KBM-7 (cell line): ENCODE results near the gene CNTNAP5.

Source experiments
- DNase-seq: peaks from one replicate; pipeline ENCODE4 v3.0.0-alpha.2; 2015
- in situ Hi-C: fragments of 300-500 bp; cut with MboI; formaldehyde crosslinking; loops from 2 replicates; pipeline ENCODE4 v1.14.3; 2020; ENCODE audit warnings: low sequenced_read_pairs, low pct_unique_long_range_greater_than_20kb, mixed read lengths

CNTNAP5 gene

GRCh38 chr2:124626993-124627392 lies 601.9 kb downstream of the CNTNAP5 start:
- DNase-seq = no peak
- in situ Hi-C loops = no loop called here

DNA sequence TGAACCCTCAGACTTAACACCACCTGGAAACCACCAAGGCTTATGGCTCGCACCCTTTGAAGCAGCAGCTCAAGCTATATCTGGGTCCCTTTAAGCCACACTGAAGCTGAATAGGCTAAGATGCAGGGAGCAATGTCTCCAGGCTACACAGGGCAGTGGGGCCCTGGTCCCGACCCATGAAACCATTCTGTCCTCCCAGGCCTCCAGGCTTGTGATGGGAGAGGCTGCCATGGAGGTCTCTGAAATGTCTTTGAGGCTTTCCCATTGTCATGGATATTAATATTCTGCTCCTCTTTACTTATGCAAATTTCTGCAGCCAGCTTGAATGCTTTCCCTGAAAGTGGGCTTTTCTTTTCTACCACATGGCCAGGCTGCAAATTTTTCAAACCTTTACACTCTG lies 608.7 kb downstream of the CNTNAP5 start:
- no peak for DNase-seq
- in situ Hi-C loops = no loop called here

DNA sequence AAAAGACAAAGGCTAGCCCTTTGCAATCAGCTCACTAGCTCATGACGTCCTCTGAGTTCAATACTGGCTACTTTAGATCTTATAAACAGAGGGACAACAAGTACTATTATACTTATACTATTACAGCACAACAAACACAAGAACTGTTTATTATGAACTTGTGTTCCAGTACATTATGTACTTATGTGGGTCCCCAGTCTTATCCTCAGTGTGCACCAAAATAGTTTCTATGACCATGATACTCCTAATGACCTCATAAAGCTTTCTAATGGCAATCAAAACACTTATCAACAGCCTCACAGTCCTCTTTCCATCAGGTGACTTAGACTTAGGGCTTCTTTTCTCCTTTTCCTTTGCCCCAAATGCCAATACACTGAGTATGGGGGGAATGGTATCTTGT lies 614.4 kb downstream of the CNTNAP5 start:
- DNase-seq = no peak
- in situ Hi-C loops = no loop called here

GRCh38 chr2:124640221-124640750 lies 615.2 kb downstream of the CNTNAP5 start:
- in situ Hi-C loops = no loop called here
- DNase-seq = no peak

- in situ Hi-C loops = no loop called here
- no peak for DNase-seq
Observed at GRCh38 chr2:124646166-124646815, 621.2 kb downstream of the CNTNAP5 start.

DNA sequence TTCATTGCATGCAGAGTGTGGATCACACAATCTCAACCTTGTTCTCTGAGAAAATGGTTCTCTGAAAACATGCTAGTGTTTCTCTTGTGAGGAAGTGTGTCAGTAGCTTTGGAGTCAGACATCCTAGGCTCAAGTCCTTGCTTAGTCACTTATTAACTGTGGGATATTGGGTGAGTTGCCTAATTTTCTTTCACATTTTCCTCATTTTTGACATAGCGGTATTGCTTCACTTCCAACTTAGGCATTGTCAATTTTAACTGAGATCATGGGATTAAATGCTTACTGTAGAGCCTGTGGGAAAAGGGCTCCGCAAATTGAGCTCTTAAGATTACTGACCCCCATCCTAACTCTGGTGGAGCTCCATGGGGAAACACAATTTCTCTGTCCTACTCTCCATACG lies 622.2 kb downstream of the CNTNAP5 start:
- in situ Hi-C loops = no loop called here
- no peak for DNase-seq

DNA sequence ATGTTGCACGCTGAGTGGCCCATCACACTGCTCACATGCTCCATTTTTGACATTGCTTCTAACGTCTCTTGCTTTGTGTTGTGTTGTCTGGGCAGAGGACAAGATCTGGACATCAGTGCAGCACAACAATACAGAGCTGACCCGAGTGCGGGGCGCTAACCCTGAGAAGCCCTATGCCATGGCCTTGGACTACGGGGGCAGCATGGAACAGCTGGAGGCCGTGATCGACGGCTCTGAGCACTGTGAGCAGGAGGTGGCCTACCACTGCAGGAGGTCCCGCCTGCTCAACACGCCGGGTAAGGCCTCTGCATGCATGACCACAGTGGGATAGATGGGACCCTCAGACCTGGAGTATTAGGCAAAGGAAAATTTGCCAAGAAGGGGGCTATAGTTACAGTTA lies 622.6 kb downstream of the CNTNAP5 start:
- in situ Hi-C loops = no loop called here
- no peak for DNase-seq

- DNase-seq = no peak
- in situ Hi-C loops = no loop called here
Observed at GRCh38 chr2:124649001-124649400, 623.9 kb downstream of the CNTNAP5 start.

DNA sequence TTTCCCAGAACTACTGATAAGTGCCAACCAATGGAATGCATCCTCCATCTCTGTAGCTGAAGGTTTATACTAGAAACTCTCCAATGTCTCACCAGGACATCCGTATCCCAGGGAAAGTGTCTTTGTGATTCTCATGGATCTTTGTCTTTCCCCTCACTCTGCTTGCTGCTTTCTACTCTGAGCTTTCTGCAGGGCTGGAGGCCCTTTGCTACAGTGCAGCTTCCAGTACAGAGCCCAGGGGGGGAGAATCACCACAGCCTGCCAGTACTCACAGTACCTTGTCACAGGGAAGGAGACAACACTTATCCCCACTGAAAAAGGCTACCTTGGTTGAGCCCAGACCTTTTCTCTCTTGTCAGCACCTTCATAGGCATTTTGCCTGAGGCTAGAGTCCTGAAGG lies 627.0 kb downstream of the CNTNAP5 start:
- in situ Hi-C loops = no loop called here

DNA sequence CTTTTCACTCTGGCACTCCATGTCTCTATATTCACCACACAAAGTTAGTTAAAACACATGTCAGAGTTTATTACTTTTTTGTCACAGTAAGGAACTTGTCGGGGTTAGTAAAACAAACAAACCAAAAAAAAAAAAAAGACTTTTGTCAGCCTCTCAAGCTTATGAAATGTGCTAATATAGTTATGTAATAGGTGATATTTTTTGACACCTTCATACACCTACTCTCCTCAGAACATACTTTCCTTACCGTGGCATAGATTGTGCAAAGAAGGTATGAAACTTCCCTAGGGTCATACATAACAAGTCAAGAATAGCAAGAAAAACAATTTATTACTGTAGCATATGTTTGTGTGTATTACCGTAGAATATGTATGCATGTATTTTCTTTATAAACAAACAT lies 633.3 kb downstream of the CNTNAP5 start:
- in situ Hi-C loops = no loop called here
- no peak for DNase-seq

More for the DNA sequence above, 627.0 kb downstream of the CNTNAP5 start:
- DNase-seq = no peak

- DNase-seq = no peak
- in situ Hi-C loops = no loop called here
Observed at GRCh38 chr2:124661558-124661957, 636.5 kb downstream of the CNTNAP5 start.

DNA sequence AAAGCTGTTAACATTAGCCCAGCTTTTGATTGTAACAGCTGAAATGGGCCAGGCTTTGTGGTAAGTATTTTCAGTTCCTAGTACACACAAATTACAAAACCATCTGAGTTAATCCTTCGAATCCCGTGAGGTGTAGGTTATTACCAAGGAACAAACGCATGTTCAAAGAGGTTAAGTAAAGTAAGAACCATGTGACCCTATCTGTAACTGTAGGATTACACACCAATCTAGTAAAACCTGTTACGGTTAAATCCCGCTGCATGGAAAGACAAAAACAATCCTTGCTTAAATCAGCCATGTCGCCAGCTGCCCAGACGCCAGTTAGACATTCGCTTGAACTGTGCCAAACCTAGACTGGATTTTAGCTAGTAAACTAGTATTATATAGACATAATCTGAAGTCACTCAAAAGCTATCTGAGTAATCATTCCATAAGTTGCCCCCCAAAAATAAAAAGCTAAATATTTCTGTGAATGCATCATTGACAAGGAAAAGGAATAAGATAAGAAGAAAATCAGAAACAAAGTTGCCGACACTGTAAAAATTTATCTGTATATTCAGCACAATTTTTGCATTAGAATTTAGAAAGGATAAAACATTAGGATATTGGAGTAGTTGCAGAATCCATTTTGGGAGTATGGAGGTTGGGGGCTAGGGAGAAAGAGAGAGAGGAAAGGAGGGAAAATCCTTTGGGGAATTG lies 638.0 kb downstream of the CNTNAP5 start:
- no peak for DNase-seq
- in situ Hi-C loops = no loop called here

GRCh38 chr2:124663645-124663997 lies 638.5 kb downstream of the CNTNAP5 start:
- no peak for DNase-seq
- in situ Hi-C loops = no loop called here

GRCh38 chr2:124664363-124664762 lies 639.3 kb downstream of the CNTNAP5 start:
- in situ Hi-C loops = no loop called here
- no peak for DNase-seq

DNA sequence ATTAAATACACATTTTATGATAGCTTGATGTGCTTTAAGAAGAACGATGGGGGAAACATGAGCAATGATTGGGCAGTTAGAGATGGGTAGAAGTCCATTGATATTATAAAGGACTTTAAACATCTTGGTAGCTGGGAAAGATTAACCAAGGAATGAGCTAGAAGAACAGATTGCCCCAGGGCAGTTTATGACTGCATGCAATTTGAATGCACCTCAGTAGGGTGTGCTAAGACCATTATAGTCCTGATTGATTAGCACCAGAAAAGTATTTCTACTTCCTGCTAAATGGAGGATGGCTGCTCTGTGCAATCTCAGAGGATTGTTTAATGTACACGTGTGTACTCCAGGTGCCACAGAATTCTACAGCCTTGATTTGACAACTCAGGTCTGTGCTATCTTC lies 641.9 kb downstream of the CNTNAP5 start:
- no peak for DNase-seq
- in situ Hi-C loops = no loop called here

DNA sequence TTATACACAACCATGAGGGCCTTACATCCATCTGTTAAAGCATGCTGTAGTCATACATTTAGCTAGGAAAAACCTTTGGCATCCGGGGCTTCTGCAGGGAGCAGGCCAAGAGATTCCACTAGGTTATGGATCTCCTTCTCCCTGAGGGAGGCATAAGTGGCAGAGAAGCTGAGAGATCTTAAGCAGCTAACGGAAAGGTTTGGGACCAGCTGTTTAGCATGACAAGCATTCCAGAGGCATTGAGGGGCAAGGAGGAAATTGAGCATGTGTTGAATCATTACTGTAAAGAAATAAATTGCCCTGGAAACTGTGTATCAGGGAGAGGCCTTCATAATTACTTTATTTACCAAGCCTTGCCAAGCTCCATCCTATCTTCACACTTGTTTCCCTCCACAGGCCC lies 643.1 kb downstream of the CNTNAP5 start:
- in situ Hi-C loops = no loop called here
- no peak for DNase-seq

GRCh38 chr2:124670187-124670586 lies 645.1 kb downstream of the CNTNAP5 start:
- in situ Hi-C loops = no loop called here
- DNase-seq = no peak

- in situ Hi-C loops = no loop called here
- no peak for DNase-seq
Observed at GRCh38 chr2:124678043-124678442, 653.0 kb downstream of the CNTNAP5 start.

- in situ Hi-C loops = no loop called here
- no peak for DNase-seq
Observed at GRCh38 chr2:124683536-124684428, 658.7 kb downstream of the CNTNAP5 start.

- DNase-seq = no peak
- in situ Hi-C loops = no loop called here
Observed at GRCh38 chr2:124689348-124689747, 664.3 kb downstream of the CNTNAP5 start.
